ENCODE measurements around the gene TCF7L1.

TCF7L1 gene

GRCh38 chr2:85129861-85130260 is 3.3 kb upstream of the TCF7L1 start:
- no peak overlapping the region for H3K4me3 ChIP-seq (ENCODE audit: low read depth, low read length)
- TF ChIP-seq CTCF (IDR thresholded peaks at IDR 0.05; ENCODE audit: low read depth, low read length) (no peak), MAX (IDR thresholded peaks at IDR 0.05; ENCODE audit: low read depth, low read length) (no peak), POLR2A (IDR thresholded peaks at IDR 0.05; ENCODE audit: extremely low read depth, insufficient read length) (no peak), MYC (IDR thresholded peaks at IDR 0.05; ENCODE audit: low read depth, low read length) (no peak)
- no peak for DNase-seq (ENCODE audit: low read depth)

GRCh38 chr2:85130407-85130806 is 2.8 kb upstream of the TCF7L1 start:
- DNase-seq (ENCODE audit: low read depth): no peak
- TF ChIP-seq MYC (IDR thresholded peaks at IDR 0.05; ENCODE audit: low read depth, low read length) (no peak), MAX (IDR thresholded peaks at IDR 0.05; ENCODE audit: low read depth, low read length) (no peak), POLR2A (IDR thresholded peaks at IDR 0.05; ENCODE audit: extremely low read depth, insufficient read length) (no peak), CTCF (IDR thresholded peaks at IDR 0.05; ENCODE audit: low read depth, low read length) (no peak)
- H3K4me3 ChIP-seq (ENCODE audit: low read depth, low read length): no peak overlapping the region

GRCh38 chr2:85131116-85131515 is 2.1 kb upstream of the TCF7L1 start:
- no peak overlapping the region for H3K4me3 ChIP-seq (ENCODE audit: low read depth, low read length)
- TF ChIP-seq CTCF (IDR thresholded peaks at IDR 0.05; ENCODE audit: low read depth, low read length): peak; percentile 34
- TF ChIP-seq MYC (IDR thresholded peaks at IDR 0.05; ENCODE audit: low read depth, low read length): no peak
- TF ChIP-seq MAX (IDR thresholded peaks at IDR 0.05; ENCODE audit: low read depth, low read length): no peak
- peak; percentile 45 for DNase-seq (ENCODE audit: low read depth)

- TF ChIP-seq MAX (IDR thresholded peaks at IDR 0.05; ENCODE audit: low read depth, low read length) (no peak), MYC (IDR thresholded peaks at IDR 0.05; ENCODE audit: low read depth, low read length) (no peak), POLR2A (IDR thresholded peaks at IDR 0.05; ENCODE audit: extremely low read depth, insufficient read length) (no peak), CTCF (IDR thresholded peaks at IDR 0.05; ENCODE audit: low read depth, low read length) (no peak)
- H3K4me3 ChIP-seq (ENCODE audit: low read depth, low read length): no peak overlapping the region
- no peak for DNase-seq (ENCODE audit: low read depth)
Measured at GRCh38 chr2:85132397-85132796, 795 bp upstream of the TCF7L1 start.

GRCh38 chr2:85133751-85134254 is 611 bp downstream of the TCF7L1 start:
- H3K4me3 ChIP-seq (ENCODE audit: low read depth, low read length): peak overlapping the region; percentile 38
- TF ChIP-seq CTCF (IDR thresholded peaks at IDR 0.05; ENCODE audit: low read depth, low read length) (no peak), POLR2A (IDR thresholded peaks at IDR 0.05; ENCODE audit: extremely low read depth, insufficient read length) (no peak), MAX (IDR thresholded peaks at IDR 0.05; ENCODE audit: low read depth, low read length) (no peak), MYC (IDR thresholded peaks at IDR 0.05; ENCODE audit: low read depth, low read length) (no peak)
- peak; percentile 61 for DNase-seq (ENCODE audit: low read depth)

Measured in NB4 (cell line).